ENCODE results near the gene GXYLT1.

- TF ChIP-seq EZH2 (IDR thresholded peaks at IDR 0.05), result no peak
- no peak for TF ChIP-seq POLR2AphosphoS5 (IDR thresholded peaks at IDR 0.05; ENCODE audit: borderline replicate concordance, low read depth, low read length)
These were observed 43.1 kb upstream of the GXYLT1 start for GRCh38 chr12:42187799-42188198.
